Measurements from ENCODE around the gene PDE8A.

DNA sequence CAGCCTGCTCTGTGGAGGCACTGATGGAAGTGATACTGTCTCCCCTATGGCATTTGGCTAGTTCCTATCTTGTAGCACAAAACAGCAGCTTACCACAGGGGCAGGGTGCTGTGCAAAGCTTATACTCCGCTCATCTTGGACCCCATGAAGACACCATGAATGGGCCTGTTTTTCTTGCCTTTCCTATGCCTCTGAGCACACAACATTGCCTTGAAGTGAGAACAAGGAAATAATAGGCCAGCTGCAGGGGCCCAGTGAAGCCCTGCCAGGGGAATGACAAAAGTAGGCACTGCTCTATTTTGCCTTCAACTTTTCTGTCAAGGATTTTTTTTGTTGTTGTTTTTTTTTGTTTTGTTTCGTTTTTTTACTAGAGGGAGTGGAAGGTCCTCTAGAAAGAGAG lies 110.3 kb downstream of the PDE8A start:
- TF ChIP-seq, protein P1, sequence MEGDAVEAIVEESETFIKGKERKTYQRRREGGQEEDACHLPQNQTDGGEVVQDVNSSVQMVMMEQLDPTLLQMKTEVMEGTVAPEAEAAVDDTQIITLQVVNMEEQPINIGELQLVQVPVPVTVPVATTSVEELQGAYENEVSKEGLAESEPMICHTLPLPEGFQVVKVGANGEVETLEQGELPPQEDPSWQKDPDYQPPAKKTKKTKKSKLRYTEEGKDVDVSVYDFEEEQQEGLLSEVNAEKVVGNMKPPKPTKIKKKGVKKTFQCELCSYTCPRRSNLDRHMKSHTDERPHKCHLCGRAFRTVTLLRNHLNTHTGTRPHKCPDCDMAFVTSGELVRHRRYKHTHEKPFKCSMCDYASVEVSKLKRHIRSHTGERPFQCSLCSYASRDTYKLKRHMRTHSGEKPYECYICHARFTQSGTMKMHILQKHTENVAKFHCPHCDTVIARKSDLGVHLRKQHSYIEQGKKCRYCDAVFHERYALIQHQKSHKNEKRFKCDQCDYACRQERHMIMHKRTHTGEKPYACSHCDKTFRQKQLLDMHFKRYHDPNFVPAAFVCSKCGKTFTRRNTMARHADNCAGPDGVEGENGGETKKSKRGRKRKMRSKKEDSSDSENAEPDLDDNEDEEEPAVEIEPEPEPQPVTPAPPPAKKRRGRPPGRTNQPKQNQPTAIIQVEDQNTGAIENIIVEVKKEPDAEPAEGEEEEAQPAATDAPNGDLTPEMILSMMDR (IDR thresholded peaks at IDR 0.05) = no peak
- TF ChIP-seq POLR2A (IDR thresholded peaks at IDR 0.05) = no peak
